ENCODE results near the gene SPATA20.

GRCh38 chr17:50598487-50598886 lies 51.5 kb downstream of the SPATA20 start:
- TF ChIP-seq NFIC (IDR thresholded peaks at IDR 0.05) (no peak), EP300 (IDR thresholded peaks at IDR 0.05; ENCODE audit: borderline replicate concordance) (no peak), CEBPB (IDR thresholded peaks at IDR 0.05) (no peak), TAF1 (IDR thresholded peaks at IDR 0.05; ENCODE audit: low read depth) (no peak), RAD21 (IDR thresholded peaks at IDR 0.05; ENCODE audit: low read depth) (no peak), REST (IDR thresholded peaks at IDR 0.05; ENCODE audit: low read depth) (no peak)
